Transverse colon (tissue), 4 donors: ENCODE measurements around the gene HDAC8. TPM values are rescaled to one million over a fixed set of nuclear protein-coding genes. Genes with fewer than 3 reads are reported as not detected.

Source experiments
- DNase-seq: peaks from one replicate; pipeline ENCODE4 v3.0.0-alpha.2; 2019
- H3K27ac ChIP-seq, 4 donors: fragments of 200-600 bp; sonication (generic); 2 replicates each; pipeline ENCODE4 v1.5.1; 2016 to 2018; ENCODE audit warnings: inconsistent platforms in 4 of 4
- H3K27me3 ChIP-seq: fragments of 200-600 bp; sonication (generic); 2 replicates; pipeline ENCODE4 v1.5.1; 2017; ENCODE audit warnings: inconsistent platforms
- H3K36me3 ChIP-seq, 4 donors: fragments of 200-600 bp; sonication (generic); 2 replicates each; pipeline ENCODE4 v1.5.1; 2017 to 2019; ENCODE audit warnings: inconsistent platforms in 4 of 4
- H3K4me1 ChIP-seq, 4 donors: fragments of 200-600 bp; sonication (generic); 2 replicates each; pipeline ENCODE4 v1.5.1; 2017 to 2020; ENCODE audit warnings: inconsistent platforms in 4 of 4
- H3K4me3 ChIP-seq, 4 donors: fragments of 200-600 bp; sonication (generic); 1 replicate in 1 of 4; 2 replicates in 3 of 4; pipeline versions ENCODE4 v1.5.1 to v1.6.1; 2017 to 2019; ENCODE audit warnings: inconsistent platforms in 4 of 4
- H3K9me3 ChIP-seq, 2 donors: fragments of 200-600 bp; sonication (generic); 2 replicates each; pipeline ENCODE4 v1.5.1; 2017 to 2019; ENCODE audit warnings: inconsistent platforms in 2 of 2
- EP300 ChIP-seq: sonication (generic); formaldehyde crosslinking; IDR thresholded peaks from one replicate; pipeline ENCODE4 v1.6.1; 2017; ENCODE audit warnings: antibody characterized with exemption, low read depth
- POLR2A ChIP-seq: fragments of 450-650 bp; IDR thresholded peaks from one replicate; pipeline ENCODE4 v1.6.1; 2016; ENCODE audit warnings: antibody characterized with exemption, mild to moderate bottlenecking, moderate library complexity
- POLR2AphosphoS5 ChIP-seq, 3 donors: sonication (generic); formaldehyde crosslinking; IDR thresholded peaks; one replicate each; pipeline ENCODE4 v1.6.1; 2016; ENCODE audit warnings: antibody characterized with exemption in 3 of 3
- WGBS, 2 donors: methylation state at CpG; one replicate each; pipeline ENCODE4 v1.1.5; 2018; ENCODE audit warnings: low coverage in 1 of 2; 5-methylcytosine and 5-hydroxymethylcytosine counted together
- in situ Hi-C, 4 donors: fragments of 200-750 bp; cut with MboI; loops; one replicate each; pipeline versions ENCODE4 v1.15.0 to v1.15.1; 2017; ENCODE audit warnings: low sequenced_read_pairs in 3 of 4, low pct_ligation_motif_present in 1 of 4, low pct_unique_long_range_greater_than_20kb in 1 of 4
- intact Hi-C: fragments of 100-400 bp; cut with DNase I; formaldehyde crosslinking; loops from one replicate; pipeline ENCODE4 v1.15.1; 2023; ENCODE audit warnings: low total_unique reads
- total RNA-seq, 4 donors: library from RNA; depleted of rRNA; stranded (reverse); fragments of >200 nt; gene quantifications; one replicate each; pipeline ENCODE4 v1.1.0, GENCODE V29; 2016
- TF ChIP-seq, protein P1 (sequence below), 5 experiments: fragments of 200-600 bp in 3 of 5; fragments of 450-650 bp in 2 of 5; sonication (generic) in 3 of 5; IDR thresholded peaks; 1 replicate in 2 of 5; 2 replicates in 3 of 5; pipeline ENCODE4 v1.5.1; 2016 to 2017; ENCODE audit warnings: antibody characterized with exemption in 5 of 5, inconsistent platforms in 3 of 5, mild to moderate bottlenecking in 2 of 5, moderate library complexity in 1 of 5

HDAC8 gene
- total RNA-seq, 4 donors from 2014 or later: 10.5 to 37.5 (median 18.4) TPM

DNA sequence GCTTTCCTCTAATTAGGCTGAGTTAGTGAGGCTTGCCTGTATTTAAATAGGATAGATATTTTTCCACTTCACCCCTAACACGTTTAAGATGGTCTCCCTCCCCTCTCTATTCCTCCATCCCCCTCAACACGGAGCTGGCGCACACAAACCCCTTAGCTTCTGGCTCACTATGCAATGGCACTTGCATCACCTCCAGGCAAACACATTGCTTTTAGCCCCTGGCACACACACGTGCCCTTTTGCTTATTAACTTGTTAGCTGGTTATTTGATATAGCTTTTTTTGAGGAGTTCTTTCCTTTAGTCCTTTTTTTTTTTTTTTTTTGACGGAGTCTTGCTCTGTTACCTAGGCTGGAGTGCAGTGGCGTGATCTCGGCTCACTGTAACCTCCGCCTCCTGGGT, 94.3 kb downstream of the HDAC8 start:
- H3K27ac ChIP-seq: no peak overlapping the region
- H3K4me3 ChIP-seq: no peak overlapping the region
- no peaks in the 10 kb centered on the region for H3K9me3 ChIP-seq
- H3K36me3 ChIP-seq: no peaks in the 10 kb centered on the region
- DNase-seq: no peak
- no peaks in the 10 kb centered on the region for H3K4me1 ChIP-seq
- WGBS, 2 donors: 67 to 75% methylated on average over 1 to 8 of the region's 8 CpGs
- in situ Hi-C loops: no loop called here
- intact Hi-C loops: no loop called here
- TF ChIP-seq, protein P1, sequence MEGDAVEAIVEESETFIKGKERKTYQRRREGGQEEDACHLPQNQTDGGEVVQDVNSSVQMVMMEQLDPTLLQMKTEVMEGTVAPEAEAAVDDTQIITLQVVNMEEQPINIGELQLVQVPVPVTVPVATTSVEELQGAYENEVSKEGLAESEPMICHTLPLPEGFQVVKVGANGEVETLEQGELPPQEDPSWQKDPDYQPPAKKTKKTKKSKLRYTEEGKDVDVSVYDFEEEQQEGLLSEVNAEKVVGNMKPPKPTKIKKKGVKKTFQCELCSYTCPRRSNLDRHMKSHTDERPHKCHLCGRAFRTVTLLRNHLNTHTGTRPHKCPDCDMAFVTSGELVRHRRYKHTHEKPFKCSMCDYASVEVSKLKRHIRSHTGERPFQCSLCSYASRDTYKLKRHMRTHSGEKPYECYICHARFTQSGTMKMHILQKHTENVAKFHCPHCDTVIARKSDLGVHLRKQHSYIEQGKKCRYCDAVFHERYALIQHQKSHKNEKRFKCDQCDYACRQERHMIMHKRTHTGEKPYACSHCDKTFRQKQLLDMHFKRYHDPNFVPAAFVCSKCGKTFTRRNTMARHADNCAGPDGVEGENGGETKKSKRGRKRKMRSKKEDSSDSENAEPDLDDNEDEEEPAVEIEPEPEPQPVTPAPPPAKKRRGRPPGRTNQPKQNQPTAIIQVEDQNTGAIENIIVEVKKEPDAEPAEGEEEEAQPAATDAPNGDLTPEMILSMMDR (IDR thresholded peaks at IDR 0.05): no peak
- no peak for TF ChIP-seq POLR2A
- TF ChIP-seq POLR2AphosphoS5 (IDR thresholded peaks at IDR 0.05): no peak
- no peak for TF ChIP-seq EP300
- H3K27me3 ChIP-seq: no peaks in the 10 kb centered on the region

DNA sequence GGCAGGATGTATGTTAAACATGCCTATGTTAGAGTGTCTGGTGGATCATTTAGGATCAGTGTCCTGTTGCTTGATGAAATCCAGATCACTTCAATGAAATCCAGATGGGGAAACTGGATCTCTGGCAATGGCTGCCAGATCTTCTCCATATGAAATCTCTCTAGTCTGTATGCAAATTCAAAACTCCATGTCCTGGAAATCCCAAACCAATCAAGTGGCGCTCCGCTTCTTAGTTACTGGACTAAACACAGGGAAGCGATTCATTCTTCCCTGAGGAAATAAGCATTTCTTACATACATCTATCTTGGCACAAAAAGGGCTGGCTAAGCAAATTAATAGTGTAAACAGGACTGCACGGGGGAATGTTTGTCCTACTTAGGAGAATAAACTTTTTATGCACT, 94.9 kb downstream of the HDAC8 start:
- WGBS, 2 donors: 78% methylated on average over 4 of the region's 4 CpGs; no CpG with 5 or more reads in 1 of the 2 donors
- TF ChIP-seq EP300 (no peak), POLR2A (no peak), POLR2AphosphoS5 (IDR thresholded peaks at IDR 0.05) (no peak)
- TF ChIP-seq, protein P1 (IDR thresholded peaks at IDR 0.05): no peak
- no peaks in the 10 kb centered on the region for H3K9me3 ChIP-seq
- no peaks in the 10 kb centered on the region for H3K4me1 ChIP-seq
- no peak overlapping the region for H3K27ac ChIP-seq
- DNase-seq: no peak
- no peaks in the 10 kb centered on the region for H3K36me3 ChIP-seq
- in situ Hi-C loops: no loop called here
- H3K4me3 ChIP-seq: no peak overlapping the region
- H3K27me3 ChIP-seq: no peaks in the 10 kb centered on the region
- intact Hi-C loops: no loop called here

DNA sequence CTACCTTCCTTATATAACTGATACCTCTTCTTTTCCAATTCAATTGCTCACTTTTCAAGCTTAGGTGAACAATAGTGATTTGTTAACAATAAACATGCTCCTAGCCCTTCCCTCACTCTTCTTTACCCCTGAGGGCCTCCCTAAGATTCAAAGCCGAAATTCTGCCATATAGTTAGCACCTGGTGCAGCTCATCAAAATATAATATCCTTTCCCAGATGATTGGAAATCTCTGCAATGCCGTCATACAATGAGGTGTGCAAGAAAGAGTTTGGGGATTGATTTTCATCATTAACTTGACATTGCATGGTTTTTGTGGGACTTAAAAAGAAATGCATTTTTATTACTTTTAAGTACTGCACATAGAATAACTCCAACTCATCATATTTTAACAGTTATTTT, 95.3 kb downstream of the HDAC8 start:
- H3K27ac ChIP-seq: no peak overlapping the region
- H3K4me1 ChIP-seq: no peaks in the 10 kb centered on the region
- no peaks in the 10 kb centered on the region for H3K27me3 ChIP-seq
- WGBS, 2 donors: 67% methylated on average over 2 of the region's 2 CpGs; no CpG with 5 or more reads in 1 of the 2 donors
- no peak for DNase-seq
- H3K4me3 ChIP-seq: no peak overlapping the region
- intact Hi-C loops (no loop called here), in situ Hi-C loops (no loop called here)
- H3K36me3 ChIP-seq: no peaks in the 10 kb centered on the region
- TF ChIP-seq, protein P1 (IDR thresholded peaks at IDR 0.05): no peak
- TF ChIP-seq EP300 (no peak), POLR2A (no peak), POLR2AphosphoS5 (IDR thresholded peaks at IDR 0.05) (no peak)
- no peaks in the 10 kb centered on the region for H3K9me3 ChIP-seq

DNA sequence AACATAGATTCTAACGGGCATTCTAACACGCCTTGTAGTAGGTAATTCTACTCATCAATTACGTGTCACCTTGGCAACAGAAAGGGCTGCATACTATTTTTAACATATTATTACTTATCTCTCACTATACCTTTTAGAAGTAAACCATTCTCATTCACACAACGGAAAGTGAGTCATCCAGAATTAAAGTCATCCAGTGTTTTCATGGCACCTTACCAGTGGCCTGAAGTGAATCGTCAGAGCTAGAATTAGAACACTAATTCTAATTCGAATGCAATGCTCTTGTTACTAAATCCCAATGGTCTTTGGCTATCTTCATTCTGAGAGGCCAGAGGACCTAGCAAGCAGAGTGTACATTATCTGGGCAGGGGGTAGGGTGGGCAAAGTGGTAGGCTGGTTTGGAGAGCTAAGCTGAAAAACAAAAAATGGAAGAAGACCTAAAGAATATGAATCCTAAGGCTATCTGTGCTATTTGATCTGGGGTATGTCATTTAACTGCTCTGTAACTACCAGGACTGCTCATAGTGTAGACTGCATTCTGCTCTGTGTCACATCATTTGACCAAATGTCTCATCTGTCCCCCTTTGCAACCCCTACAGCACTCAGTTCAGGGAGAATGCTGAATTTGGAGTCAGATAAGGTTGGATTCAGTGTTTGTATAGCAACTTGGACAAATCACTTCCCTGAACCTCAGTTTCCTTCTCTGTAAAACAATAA, 96.5 kb downstream of the HDAC8 start:
- no peak overlapping the region for H3K4me3 ChIP-seq
- no peaks in the 10 kb centered on the region for H3K4me1 ChIP-seq
- H3K9me3 ChIP-seq: no peaks in the 10 kb centered on the region
- H3K27ac ChIP-seq: no peak overlapping the region
- H3K36me3 ChIP-seq: no peaks in the 10 kb centered on the region
- TF ChIP-seq, protein P1 (IDR thresholded peaks at IDR 0.05): no peak
- no peak for TF ChIP-seq EP300
- no peak for TF ChIP-seq POLR2AphosphoS5 (IDR thresholded peaks at IDR 0.05)
- TF ChIP-seq POLR2A: no peak
- no peak for DNase-seq
- 83 to 97% methylated on average over 3 to 6 of the region's 6 CpGs for WGBS, 2 donors
- intact Hi-C loops: no loop called here
- H3K27me3 ChIP-seq: no peaks in the 10 kb centered on the region
- in situ Hi-C loops: no loop called here
